HCT116 (cell line): ENCODE measurements around the gene C20orf96. TPM values are rescaled to one million over a fixed set of nuclear protein-coding genes. Genes with fewer than 3 reads are reported as not detected.

Experiments
- ATAC-seq: fragments of 200-7000 bp; cut with Tn5 transposase; 2 replicates; pipeline ENCODE4 v1.9.1; 2020; ENCODE audit warnings: mild to moderate bottlenecking, moderate library complexity
- BruUV-seq: library from RNA; stranded (reverse); fragments of 400-500 nt; replicated peaks from 2 replicates; lab custom pipeline; 2021; lab: Mats Ljungman, UMichigan
- CTCF ChIA-PET: fragments of 300-600 bp; sonication (Branson Sonifier 250); formaldehyde crosslinking; loops from one replicate; lab custom pipeline; 2021; ENCODE audit warnings: antibody characterized with exemption; lab: Charles Lee
- POLR2A ChIA-PET: fragments of 300-600, 350-600 bp; sonication (Branson Sonifier 250); formaldehyde crosslinking; loops from one replicate; lab custom pipeline; 2021; ENCODE audit warnings: antibody characterized with exemption; lab: Charles Lee
- RAD21 ChIA-PET, 2 experiments: fragments of 300-600 bp; sonication (Branson Sonifier 250); formaldehyde crosslinking; loops; one replicate each; lab custom pipeline; 2023; ENCODE audit warnings: low total read pairs in 2 of 2; ENCODE audit not compliant: uncharacterized antibody in 2 of 2, unreplicated experiment in 2 of 2, low non-redundant PET in 1 of 2; lab: Charles Lee
- DNase-seq: peaks from one replicate; pipeline ENCODE4 v3.0.0-alpha.2; 2010; ENCODE audit warnings: low read depth, low spot score
- H2AFZ ChIP-seq: fragments of 200-600 bp; shearing (Covaris generic), sonication (generic); 2 replicates; pipeline ENCODE4 v1.6.1; 2017; ENCODE audit warnings: low read depth, mixed run types, mixed read lengths, antibody characterized with exemption, low read length; ENCODE audit not compliant: poor library complexity, severe bottlenecking
- H3K27ac ChIP-seq: 2 replicates; pipeline ENCODE4 v1.5.1; 2012; ENCODE audit warnings: low read depth, low read length
- H3K27me3 ChIP-seq: fragments of 200-600 bp; sonication (generic); 2 replicates; pipeline ENCODE4 v1.6.1; 2016; ENCODE audit warnings: mixed run types, low read length, mixed read lengths; ENCODE audit not compliant: insufficient read depth
- H3K36me3 ChIP-seq, 2 experiments: fragments of 200-500 bp in 1 of 2; fragments of 200-600 bp in 1 of 2; sonication (Bioruptor generic) in 1 of 2; sonication (generic) in 1 of 2; 2 replicates each; pipeline versions ENCODE4 v1.5.1 to v1.6.1; 2014 to 2016; ENCODE audit warnings: low read length in 2 of 2, inconsistent platforms in 1 of 2, mixed read lengths in 1 of 2, mixed run types in 1 of 2; ENCODE audit not compliant: insufficient read depth in 2 of 2, control insufficient read depth in 1 of 2
- H3K4me1 ChIP-seq, 2 experiments: fragments of 200-600 bp in 1 of 2; sonication (generic) in 1 of 2; 2 replicates each; pipeline versions ENCODE4 v1.5.1 to v1.6.1; 2012 to 2017; ENCODE audit warnings: low read length in 2 of 2, inconsistent platforms in 1 of 2, mild to moderate bottlenecking in 1 of 2, mixed read lengths in 1 of 2, mixed run types in 1 of 2, moderate library complexity in 1 of 2; ENCODE audit not compliant: insufficient read depth in 2 of 2, control insufficient read depth in 1 of 2
- H3K4me2 ChIP-seq: fragments of 200-600 bp; sonication (generic); 2 replicates; pipeline ENCODE4 v1.6.1; 2017; ENCODE audit warnings: mixed run types, low read length, mixed read lengths
- H3K4me3 ChIP-seq, 2 experiments: fragments of 200-600 bp in 1 of 2; sonication (generic) in 1 of 2; replicated peaks in 1 of 2; 2 replicates each; pipeline ENCODE4 v1.5.1; 2011 to 2016; ENCODE audit warnings: low read length in 2 of 2, control low read depth in 1 of 2, low read depth in 1 of 2, mild to moderate bottlenecking in 1 of 2, mixed read lengths in 1 of 2, mixed run types in 1 of 2
- H3K79me2 ChIP-seq: fragments of 200-600 bp; sonication (generic); 2 replicates; pipeline ENCODE4 v1.6.1; 2017; ENCODE audit warnings: mild to moderate bottlenecking, mixed run types, low read length, moderate library complexity, mixed read lengths; ENCODE audit not compliant: insufficient read depth
- H3K9ac ChIP-seq: fragments of 200-600 bp; sonication (generic); 2 replicates; pipeline ENCODE4 v1.6.1; 2016; ENCODE audit warnings: low read length, mixed read lengths
- H3K9me2 ChIP-seq: fragments of 200-600 bp; sonication (generic), shearing (Covaris generic); 2 replicates; pipeline ENCODE4 v1.6.1; 2017; ENCODE audit warnings: mixed run types, mild to moderate bottlenecking, moderate library complexity; ENCODE audit not compliant: insufficient read depth
- H3K9me3 ChIP-seq, 2 experiments: fragments of 200-500 bp in 1 of 2; fragments of 200-600 bp in 1 of 2; sonication (Bioruptor generic) in 1 of 2; sonication (generic) in 1 of 2; 2 replicates each; pipeline ENCODE4 v1.6.1; 2014 to 2017; ENCODE audit warnings: low read length in 2 of 2, mixed read lengths in 2 of 2, inconsistent platforms in 1 of 2, low read depth in 1 of 2, mild to moderate bottlenecking in 1 of 2, mixed run types in 1 of 2, moderate library complexity in 1 of 2; ENCODE audit not compliant: control insufficient read depth in 1 of 2, insufficient read depth in 1 of 2
- H4K20me1 ChIP-seq: fragments of 200-600 bp; sonication (generic), shearing (Covaris generic); 2 replicates; pipeline ENCODE4 v1.6.1; 2017; ENCODE audit warnings: mixed run types, mild to moderate bottlenecking, moderate library complexity; ENCODE audit not compliant: insufficient read depth
- EZH2 ChIP-seq: fragments of 200-600 bp; sonication (generic); IDR thresholded peaks from 2 replicates; pipeline ENCODE4 v1.6.1; 2017; ENCODE audit warnings: antibody characterized with exemption, mixed run types
- EZH2phosphoT487 ChIP-seq: fragments of 200-600 bp; IDR thresholded peaks from 2 replicates; pipeline ENCODE4 v1.6.1; 2018; ENCODE audit warnings: antibody characterized with exemption, borderline replicate concordance
- JUND ChIP-seq: IDR thresholded peaks from 2 replicates; pipeline ENCODE4 v1.6.1; 2012
- RAD21 ChIP-seq: IDR thresholded peaks from 2 replicates; pipeline ENCODE4 v1.6.1; 2012; ENCODE audit warnings: low read depth, mild to moderate bottlenecking
- TCF7L2 ChIP-seq: IDR thresholded peaks from 2 replicates; pipeline ENCODE4 v1.7.0; 2011; ENCODE audit warnings: borderline replicate concordance, inconsistent platforms; ENCODE audit not compliant: insufficient read depth, insufficient read length; ENCODE audit errors: extremely low read depth
- intact Hi-C: fragments of 100-400 bp; cut with micrococcal nuclease; formaldehyde crosslinking; loops from 2 replicates; pipeline ENCODE4 v1.10.0; 2022
- total RNA-seq: library from RNA; stranded (reverse); gene quantifications from one replicate; pipeline ENCODE4 v1.2.1, GENCODE V29; 2021; ENCODE audit not compliant: unreplicated experiment
- TF ChIP-seq, protein P1 (sequence below): IDR thresholded peaks from 2 replicates; pipeline ENCODE4 v1.6.1; 2012
- TF ChIP-seq, protein P2 (sequence below): IDR thresholded peaks from 2 replicates; pipeline ENCODE4 v1.6.1; 2012; ENCODE audit warnings: low read depth

Gene C20orf96
- total RNA-seq, 1 experiment from 2014 or later: 22.1 TPM

- BruUV-seq: no TSS peak
- no peaks in the 10 kb centered on the region for H4K20me1 ChIP-seq
- no peak overlapping the region for H3K4me3 ChIP-seq
- ATAC-seq (no peak), DNase-seq (no peak)
- H3K4me1 ChIP-seq: no peaks in the 10 kb centered on the region
- H3K27me3 ChIP-seq: peaks cover 17% of the 10 kb centered on the region; the same call in 1 of the 2 replicates
- H3K4me2 ChIP-seq: no peak overlapping the region
- H3K9ac ChIP-seq: no peak overlapping the region
- RAD21 ChIA-PET: no interaction called here
- TF ChIP-seq TCF7L2 (no peak), EZH2 (no peak), JUND (no peak), EZH2phosphoT487 (no peak), RAD21 (no peak)
- TF ChIP-seq, protein P1, sequence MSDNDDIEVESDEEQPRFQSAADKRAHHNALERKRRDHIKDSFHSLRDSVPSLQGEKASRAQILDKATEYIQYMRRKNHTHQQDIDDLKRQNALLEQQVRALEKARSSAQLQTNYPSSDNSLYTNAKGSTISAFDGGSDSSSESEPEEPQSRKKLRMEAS: no peak
- TF ChIP-seq, protein P2, sequence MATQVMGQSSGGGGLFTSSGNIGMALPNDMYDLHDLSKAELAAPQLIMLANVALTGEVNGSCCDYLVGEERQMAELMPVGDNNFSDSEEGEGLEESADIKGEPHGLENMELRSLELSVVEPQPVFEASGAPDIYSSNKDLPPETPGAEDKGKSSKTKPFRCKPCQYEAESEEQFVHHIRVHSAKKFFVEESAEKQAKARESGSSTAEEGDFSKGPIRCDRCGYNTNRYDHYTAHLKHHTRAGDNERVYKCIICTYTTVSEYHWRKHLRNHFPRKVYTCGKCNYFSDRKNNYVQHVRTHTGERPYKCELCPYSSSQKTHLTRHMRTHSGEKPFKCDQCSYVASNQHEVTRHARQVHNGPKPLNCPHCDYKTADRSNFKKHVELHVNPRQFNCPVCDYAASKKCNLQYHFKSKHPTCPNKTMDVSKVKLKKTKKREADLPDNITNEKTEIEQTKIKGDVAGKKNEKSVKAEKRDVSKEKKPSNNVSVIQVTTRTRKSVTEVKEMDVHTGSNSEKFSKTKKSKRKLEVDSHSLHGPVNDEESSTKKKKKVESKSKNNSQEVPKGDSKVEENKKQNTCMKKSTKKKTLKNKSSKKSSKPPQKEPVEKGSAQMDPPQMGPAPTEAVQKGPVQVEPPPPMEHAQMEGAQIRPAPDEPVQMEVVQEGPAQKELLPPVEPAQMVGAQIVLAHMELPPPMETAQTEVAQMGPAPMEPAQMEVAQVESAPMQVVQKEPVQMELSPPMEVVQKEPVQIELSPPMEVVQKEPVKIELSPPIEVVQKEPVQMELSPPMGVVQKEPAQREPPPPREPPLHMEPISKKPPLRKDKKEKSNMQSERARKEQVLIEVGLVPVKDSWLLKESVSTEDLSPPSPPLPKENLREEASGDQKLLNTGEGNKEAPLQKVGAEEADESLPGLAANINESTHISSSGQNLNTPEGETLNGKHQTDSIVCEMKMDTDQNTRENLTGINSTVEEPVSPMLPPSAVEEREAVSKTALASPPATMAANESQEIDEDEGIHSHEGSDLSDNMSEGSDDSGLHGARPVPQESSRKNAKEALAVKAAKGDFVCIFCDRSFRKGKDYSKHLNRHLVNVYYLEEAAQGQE: no peak
- intact Hi-C loops: no loop called here
- no peak overlapping the region for H2AFZ ChIP-seq
- no peak overlapping the region for H3K27ac ChIP-seq
- POLR2A ChIA-PET: no interaction called here
- no peaks in the 10 kb centered on the region for H3K36me3 ChIP-seq
- H3K9me3 ChIP-seq: no peaks in the 10 kb centered on the region
- H3K9me2 ChIP-seq: no peaks in the 10 kb centered on the region
- no peaks in the 10 kb centered on the region for H3K79me2 ChIP-seq
- CTCF ChIA-PET: interaction anchor here (0.7 kb wide), 1 partner anchor 540 kb away, joined by 5 read pairs; no protein-coding TSS in a partner anchor
These were observed 69.2 kb downstream of the C20orf96 start for GRCh38 chr20:221258-221830.

Other genes starting within 250 kb of the C20orf96 start
- gene DEFB125, start 203.1 kb downstream of the C20orf96 start, total RNA-seq: not detected
- gene DEFB126, start 148.2 kb downstream of the C20orf96 start, total RNA-seq: not detected
- gene DEFB127, start 133.3 kb downstream of the C20orf96 start, total RNA-seq: not detected
- not detected for gene DEFB128, start 101.0 kb downstream of the C20orf96 start, total RNA-seq
- not detected for gene DEFB129, start 63.5 kb downstream of the C20orf96 start, total RNA-seq
- not detected for gene DEFB132, start 33.0 kb downstream of the C20orf96 start, total RNA-seq
- 19.3 TPM for gene ZCCHC3, start 6.8 kb upstream of the C20orf96 start, total RNA-seq
- gene SOX12, start 34.8 kb upstream of the C20orf96 start, total RNA-seq: 40.4 TPM
- gene NRSN2, start 56.4 kb upstream of the C20orf96 start, total RNA-seq: 1.9 TPM
- gene TRIB3, start 90.0 kb upstream of the C20orf96 start, total RNA-seq: 113 TPM
- gene RBCK1, start 117.5 kb upstream of the C20orf96 start, total RNA-seq: 180 TPM
- gene TBC1D20, start 171.8 kb upstream of the C20orf96 start, total RNA-seq: 32.3 TPM